SHP77 treated with DMSO at 0.1 percent for 48 hours (cell line): ENCODE data around the gene VPS26C.

Experiments
- DNase-seq: peaks from one replicate; lab custom pipeline; 2025; lab: John Stamatoyannopoulos, UW

VPS26C gene

GRCh38 chr21:37264808-37265207 lies 2.3 kb downstream of the VPS26C start:
- DNase-seq, result no peak

GRCh38 chr21:37263827-37264600 lies 3.1 kb downstream of the VPS26C start:
- DNase-seq, result no peak

- DNase-seq, result no peak
Measured at GRCh38 chr21:37259426-37259825, 7.7 kb downstream of the VPS26C start.

DNA sequence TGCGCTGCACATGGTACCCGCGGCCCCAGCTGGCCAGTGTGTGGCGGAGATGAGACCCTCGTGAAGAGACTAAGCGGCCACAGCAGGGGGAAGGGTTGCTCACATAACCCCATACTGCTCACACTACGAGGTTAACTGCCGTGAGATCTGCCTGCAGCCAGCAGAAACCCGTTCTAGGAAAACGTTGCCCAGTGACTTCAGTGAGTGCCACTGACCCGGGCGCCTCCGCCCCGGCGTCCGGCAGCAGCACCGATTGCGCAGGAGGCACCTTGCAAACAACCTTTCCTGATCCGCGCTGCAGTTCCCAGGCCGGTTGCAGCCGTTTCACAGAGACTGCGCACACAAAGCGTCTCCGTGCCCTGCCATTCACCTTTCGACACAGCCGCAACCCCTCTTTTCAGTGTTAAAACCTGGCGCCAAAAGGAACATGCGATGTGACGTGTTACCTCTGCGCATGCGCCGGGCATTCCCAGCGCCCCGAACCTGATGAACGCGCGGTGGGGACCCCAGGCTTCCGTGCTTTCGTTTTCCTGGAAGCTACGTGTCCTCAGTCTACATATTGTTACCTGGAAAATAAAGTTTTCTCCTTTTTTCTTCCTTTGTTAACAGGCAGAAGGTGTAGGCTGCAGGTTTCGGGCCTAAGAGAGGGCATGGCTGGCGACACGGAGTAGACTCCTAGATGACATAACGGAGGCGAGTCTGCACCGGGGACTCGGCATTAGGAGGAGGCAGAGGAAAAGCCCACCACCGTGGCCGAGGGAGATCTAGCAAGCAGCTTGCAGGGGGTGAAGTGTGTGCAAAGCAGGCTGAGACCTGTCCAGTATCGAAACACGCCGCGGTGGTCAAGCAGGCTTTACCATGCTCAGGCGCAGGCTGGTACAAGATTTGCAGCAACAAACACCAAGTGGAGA lies 8.9 kb downstream of the VPS26C start:
- peak; percentile 72 for DNase-seq

- DNase-seq, result no peak
Measured at GRCh38 chr21:37257511-37257966, 9.6 kb downstream of the VPS26C start.

DNA sequence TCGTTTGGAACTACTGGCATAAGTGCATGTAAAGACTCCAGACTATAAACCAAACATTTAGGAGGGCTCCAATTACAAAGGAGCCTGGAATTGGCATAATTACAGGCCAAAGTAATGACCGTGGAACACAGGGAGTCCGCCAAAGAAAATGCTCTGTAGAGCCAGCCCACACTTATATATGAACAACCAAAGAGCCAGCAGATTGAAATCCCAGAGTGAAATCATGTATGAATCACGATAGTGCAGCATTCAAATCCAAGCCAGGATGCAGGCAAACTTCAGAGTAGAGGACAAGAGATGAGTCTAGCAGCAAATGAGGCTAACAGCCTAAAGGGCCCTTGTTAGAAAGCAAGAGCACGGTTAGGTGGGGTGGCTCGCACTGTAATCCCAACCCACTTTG lies 13.1 kb downstream of the VPS26C start:
- DNase-seq, result no peak

DNA sequence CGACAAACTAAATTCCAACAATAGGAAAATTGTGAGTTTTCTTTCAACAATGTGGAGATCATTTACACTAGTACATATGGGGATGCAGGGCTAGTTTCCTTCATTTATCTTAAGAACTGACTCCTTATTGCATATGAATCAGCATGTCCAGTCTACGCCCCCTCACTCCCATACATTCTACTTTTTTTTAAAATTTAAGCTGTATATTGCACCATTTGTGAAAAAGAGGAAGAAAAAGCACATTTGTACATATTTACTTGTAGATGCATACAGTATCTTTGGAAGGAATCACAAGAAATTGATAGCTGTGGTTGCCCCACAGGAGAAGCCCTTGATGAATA lies 15.9 kb downstream of the VPS26C start:
- no peak for DNase-seq

- DNase-seq, result no peak
Measured at GRCh38 chr21:37249112-37249904, 17.8 kb downstream of the VPS26C start.

- no peak for DNase-seq
Measured at GRCh38 chr21:37248298-37248697, 18.8 kb downstream of the VPS26C start.

DNA sequence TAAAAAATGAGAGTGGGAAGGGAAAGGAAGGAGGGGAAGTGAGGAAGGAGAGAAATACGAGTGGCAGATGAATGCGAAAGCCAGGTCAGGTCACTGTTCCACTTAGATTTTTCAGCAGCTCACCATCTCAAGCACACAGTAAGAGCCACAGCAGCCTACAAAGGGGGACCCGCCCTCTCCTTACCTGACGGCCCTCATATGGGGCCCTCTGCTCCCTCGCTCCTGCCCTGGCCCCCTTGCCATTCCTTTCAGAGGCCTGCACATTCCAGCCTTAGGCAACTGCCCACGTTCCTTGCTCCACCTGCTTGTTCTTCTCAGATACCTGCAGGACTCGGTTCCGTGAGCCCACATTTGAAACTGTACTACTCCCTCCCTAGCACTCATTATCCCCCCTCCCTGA lies 22.0 kb downstream of the VPS26C start:
- DNase-seq, result no peak

- DNase-seq, result no peak
Measured at GRCh38 chr21:37244501-37245095, 22.5 kb downstream of the VPS26C start.

DNA sequence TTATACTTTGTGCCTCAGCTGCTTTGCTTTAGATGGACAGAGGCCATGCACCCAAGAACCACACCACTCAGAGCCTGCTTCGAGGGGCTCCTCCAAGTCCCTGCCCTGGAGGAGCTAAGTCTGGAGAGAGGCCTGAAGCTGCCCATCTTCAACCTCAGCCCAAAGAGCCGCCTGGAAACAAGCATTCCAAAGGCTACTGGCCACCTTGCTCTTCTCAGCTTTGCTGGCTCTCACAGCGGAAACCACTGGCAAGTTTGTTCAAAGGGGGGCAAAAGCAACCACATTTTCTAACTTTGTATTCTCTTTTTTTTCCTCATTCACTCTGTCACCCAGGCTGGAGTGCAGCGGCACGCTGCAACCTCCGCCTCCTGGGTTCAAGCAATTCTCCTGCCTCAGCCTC lies 23.2 kb downstream of the VPS26C start:
- no peak for DNase-seq

DNA sequence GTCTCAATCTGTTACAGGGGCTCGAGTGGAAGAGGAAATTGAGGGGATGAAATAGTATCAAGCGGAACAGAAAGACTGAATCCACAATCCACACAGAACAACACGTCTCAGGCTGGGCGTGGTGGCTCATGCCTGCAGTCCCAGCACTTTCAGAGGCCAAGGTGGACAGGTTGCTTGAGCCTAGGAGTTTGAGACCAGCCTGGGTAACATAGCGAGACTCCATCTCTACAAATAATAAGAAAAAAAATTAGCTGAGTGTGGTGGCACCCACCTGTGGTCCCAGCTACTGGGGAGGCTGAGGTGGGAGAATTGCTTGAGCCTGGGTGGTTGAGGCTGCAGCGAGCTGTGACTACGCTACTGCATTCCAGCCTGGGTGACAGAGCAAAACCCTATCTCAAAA lies 25.7 kb downstream of the VPS26C start:
- no peak for DNase-seq

- no peak for DNase-seq
Measured at GRCh38 chr21:37240978-37241377, 26.2 kb downstream of the VPS26C start.

DNA sequence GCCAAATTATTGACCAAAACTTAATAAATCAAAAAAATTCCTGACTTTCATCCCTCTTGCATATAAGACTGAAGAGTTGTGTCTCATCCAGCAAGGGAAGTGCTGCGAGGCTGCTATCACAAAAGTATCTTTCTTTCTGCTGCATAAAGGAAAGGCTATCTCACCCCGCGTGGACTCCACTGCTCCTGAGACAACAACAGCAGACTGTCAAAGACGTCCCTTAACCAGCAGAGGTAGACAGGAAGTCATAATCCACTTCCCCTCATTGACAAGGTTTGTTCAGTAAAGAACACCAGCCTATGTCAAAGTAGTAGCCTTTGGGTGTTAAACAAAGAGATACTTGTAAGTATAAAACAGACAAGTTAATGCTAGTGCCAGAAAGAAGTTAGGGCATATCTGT lies 29.4 kb downstream of the VPS26C start:
- no peak for DNase-seq

- no peak for DNase-seq
Measured at GRCh38 chr21:37237346-37237745, 29.8 kb downstream of the VPS26C start.

DNA sequence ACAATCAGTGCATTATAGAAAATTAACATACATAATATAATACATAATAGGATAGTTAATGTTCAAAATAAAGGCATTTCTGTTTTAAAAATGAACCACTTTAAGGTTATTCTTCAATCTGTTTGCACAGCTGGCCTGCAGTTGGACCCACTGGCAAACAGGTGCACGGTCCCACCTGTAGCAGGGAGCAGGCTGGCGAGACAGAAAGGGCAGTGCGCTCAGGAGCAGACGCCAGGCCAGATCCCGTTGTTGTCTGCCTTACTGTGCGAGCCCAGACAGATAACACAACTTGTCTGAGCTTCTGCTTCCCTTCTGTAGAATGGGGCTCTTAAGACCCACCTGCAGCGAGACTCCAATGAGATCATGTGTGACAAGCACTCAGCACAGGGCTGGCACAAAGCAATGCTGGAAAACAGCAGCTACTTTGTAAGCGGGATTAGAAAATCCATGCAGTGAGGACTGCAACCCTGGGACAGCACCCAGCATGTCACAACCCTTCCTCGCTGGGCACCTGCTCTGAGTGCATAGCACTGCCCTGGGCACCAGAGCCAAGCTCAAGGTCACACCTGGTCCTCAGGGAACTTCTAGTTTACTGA lies 33.5 kb downstream of the VPS26C start:
- peak; percentile 39 for DNase-seq

- no peak for DNase-seq
Measured at GRCh38 chr21:37232274-37233018, 34.7 kb downstream of the VPS26C start.

DNA sequence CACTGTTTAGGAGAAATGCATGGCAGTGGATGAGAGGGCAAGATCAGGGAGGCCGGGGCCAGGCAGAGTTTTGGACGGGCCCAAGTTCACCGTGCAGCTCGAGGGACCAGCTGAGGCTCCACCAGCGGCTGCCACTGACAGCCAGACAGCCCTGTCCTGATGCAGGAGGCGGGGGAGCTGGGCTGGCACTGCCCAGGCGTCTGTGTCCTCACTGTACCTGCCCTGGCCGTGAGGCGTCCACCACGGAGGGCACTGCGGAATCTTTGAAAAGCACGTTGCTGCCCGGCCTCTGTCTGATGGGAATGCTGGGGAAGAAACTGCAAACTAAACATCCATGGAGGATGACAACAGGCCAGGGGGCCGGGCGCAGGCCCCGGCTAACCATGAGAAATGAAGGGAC lies 35.5 kb downstream of the VPS26C start:
- DNase-seq, result no peak

DNA sequence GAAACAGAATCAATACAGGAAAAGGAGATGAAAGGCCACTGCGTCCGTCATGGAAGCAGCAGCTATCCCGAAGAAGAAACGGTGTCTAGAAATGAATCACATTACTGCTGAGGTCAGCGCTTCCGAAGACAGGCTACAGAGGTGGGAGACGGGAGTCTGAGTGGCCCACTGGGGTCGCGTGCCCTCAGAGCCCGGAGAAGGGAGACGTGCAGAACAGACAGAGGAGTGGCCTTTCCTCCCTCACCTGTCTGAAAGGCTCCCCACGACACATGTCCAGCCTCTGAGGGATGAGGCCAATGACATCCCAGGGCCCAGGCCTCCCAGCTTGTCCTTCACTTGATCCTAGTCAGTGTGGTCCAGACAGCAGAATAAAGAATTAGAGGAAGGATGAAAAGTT lies 35.9 kb downstream of the VPS26C start:
- DNase-seq, result no peak
